ENCODE measurements around the gene ALOX5.

Gene ALOX5

DNA sequence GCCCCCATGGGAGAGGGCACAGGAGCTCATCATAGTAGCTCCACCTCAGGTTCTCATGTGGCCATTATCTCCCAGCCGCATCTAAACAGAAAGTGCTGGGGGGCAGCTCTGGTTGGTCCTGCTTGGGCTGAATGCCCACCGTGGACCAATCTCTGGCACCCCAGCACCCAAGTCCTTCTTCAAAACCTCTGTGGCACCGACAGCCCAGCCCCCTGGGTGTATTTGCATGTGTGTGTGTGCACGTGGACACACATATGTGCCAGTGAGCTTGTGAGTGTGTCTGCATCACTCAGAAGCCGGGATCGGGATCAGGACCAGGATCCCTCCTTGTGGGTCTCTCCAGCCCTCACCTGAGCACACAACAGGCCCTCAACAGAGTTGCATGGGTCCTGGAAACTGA is 68.2 kb downstream of the ALOX5 start:
- in situ Hi-C loops (cut with MboI; ENCODE audit: low sequenced_read_pairs, unreplicated experiment): no loop called here
- TF ChIP-seq, protein P1, sequence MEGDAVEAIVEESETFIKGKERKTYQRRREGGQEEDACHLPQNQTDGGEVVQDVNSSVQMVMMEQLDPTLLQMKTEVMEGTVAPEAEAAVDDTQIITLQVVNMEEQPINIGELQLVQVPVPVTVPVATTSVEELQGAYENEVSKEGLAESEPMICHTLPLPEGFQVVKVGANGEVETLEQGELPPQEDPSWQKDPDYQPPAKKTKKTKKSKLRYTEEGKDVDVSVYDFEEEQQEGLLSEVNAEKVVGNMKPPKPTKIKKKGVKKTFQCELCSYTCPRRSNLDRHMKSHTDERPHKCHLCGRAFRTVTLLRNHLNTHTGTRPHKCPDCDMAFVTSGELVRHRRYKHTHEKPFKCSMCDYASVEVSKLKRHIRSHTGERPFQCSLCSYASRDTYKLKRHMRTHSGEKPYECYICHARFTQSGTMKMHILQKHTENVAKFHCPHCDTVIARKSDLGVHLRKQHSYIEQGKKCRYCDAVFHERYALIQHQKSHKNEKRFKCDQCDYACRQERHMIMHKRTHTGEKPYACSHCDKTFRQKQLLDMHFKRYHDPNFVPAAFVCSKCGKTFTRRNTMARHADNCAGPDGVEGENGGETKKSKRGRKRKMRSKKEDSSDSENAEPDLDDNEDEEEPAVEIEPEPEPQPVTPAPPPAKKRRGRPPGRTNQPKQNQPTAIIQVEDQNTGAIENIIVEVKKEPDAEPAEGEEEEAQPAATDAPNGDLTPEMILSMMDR (IDR thresholded peaks at IDR 0.05; ENCODE audit: borderline replicate concordance, control extremely low read depth, extremely low read depth, insufficient read depth, missing control alignments): no peak

DNA sequence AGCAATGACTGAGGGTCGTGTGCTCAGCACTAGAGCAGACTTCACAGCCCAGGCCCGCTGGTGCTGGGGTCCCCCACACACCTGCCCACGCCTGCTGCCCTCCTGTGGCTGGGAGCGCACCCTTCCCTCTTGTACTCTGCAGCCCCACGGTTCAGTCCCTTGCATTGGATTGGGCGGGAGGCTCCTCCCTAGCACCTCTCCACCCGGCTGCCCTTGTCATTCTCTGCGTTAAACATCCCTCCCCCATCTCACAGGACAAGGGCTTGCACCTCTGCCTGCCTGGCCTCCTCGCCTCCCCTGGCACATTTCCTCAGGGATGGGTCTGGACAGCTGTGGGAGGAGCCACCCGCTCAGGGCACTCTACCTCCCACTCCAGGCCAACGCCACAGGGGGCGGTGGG is 68.6 kb downstream of the ALOX5 start:
- no peak for DNase-seq (ENCODE audit: low spot score)
- in situ Hi-C loops (cut with MboI; ENCODE audit: low sequenced_read_pairs, unreplicated experiment): no loop called here
- TF ChIP-seq, protein P1 (IDR thresholded peaks at IDR 0.05; ENCODE audit: borderline replicate concordance, control extremely low read depth, extremely low read depth, insufficient read depth, missing control alignments): peak; percentile 4

More for the DNA sequence above, 68.2 kb downstream of the ALOX5 start:
- DNase-seq (ENCODE audit: low spot score): no peak

GRCh38 chr10:45443101-45444009 is 69.3 kb downstream of the ALOX5 start:
- peak; percentile 28 for DNase-seq (ENCODE audit: low spot score)
- in situ Hi-C loops (cut with MboI; ENCODE audit: low sequenced_read_pairs, unreplicated experiment): no loop called here
- TF ChIP-seq, protein P1 (IDR thresholded peaks at IDR 0.05; ENCODE audit: borderline replicate concordance, control extremely low read depth, extremely low read depth, insufficient read depth, missing control alignments): no peak

- no peak for DNase-seq (ENCODE audit: low spot score)
- in situ Hi-C loops (cut with MboI; ENCODE audit: low sequenced_read_pairs, unreplicated experiment): no loop called here
Measured at GRCh38 chr10:45444022-45444421, 70.0 kb downstream of the ALOX5 start.

GRCh38 chr10:45444976-45445898 is 71.2 kb downstream of the ALOX5 start:
- TF ChIP-seq, protein P1 (IDR thresholded peaks at IDR 0.05; ENCODE audit: borderline replicate concordance, control extremely low read depth, extremely low read depth, insufficient read depth, missing control alignments): no peak
- DNase-seq (ENCODE audit: low spot score): no peak
- in situ Hi-C loops (cut with MboI; ENCODE audit: low sequenced_read_pairs, unreplicated experiment): no loop called here

More at GRCh38 chr10:45444022-45444421, 70.0 kb downstream of the ALOX5 start:
- TF ChIP-seq, protein P1 (IDR thresholded peaks at IDR 0.05; ENCODE audit: borderline replicate concordance, control extremely low read depth, extremely low read depth, insufficient read depth, missing control alignments): no peak

- TF ChIP-seq, protein P1 (IDR thresholded peaks at IDR 0.05; ENCODE audit: borderline replicate concordance, control extremely low read depth, extremely low read depth, insufficient read depth, missing control alignments): no peak
- in situ Hi-C loops (cut with MboI; ENCODE audit: low sequenced_read_pairs, unreplicated experiment): no loop called here
- DNase-seq (ENCODE audit: low spot score): no peak
Measured at GRCh38 chr10:45446858-45447257, 72.8 kb downstream of the ALOX5 start.

Data from GM13976 (cell line).